T-helper 22 cell (primary cell): ENCODE results near the gene CISH.
A peak's percentile ranks its signal among the peaks of the same experiment; 100 is the strongest.

Source experiments
- DNase-seq: peaks from one replicate; pipeline ENCODE4 v3.0.0-alpha.2; 2020; ENCODE audit warnings: low read depth

CISH gene

GRCh38 chr3:50571486-50571885 is 40.1 kb downstream of the CISH start:
- no peak for DNase-seq

- no peak for DNase-seq
Observed at GRCh38 chr3:50570508-50571279, 40.9 kb downstream of the CISH start.

GRCh38 chr3:50568947-50569749 is 42.4 kb downstream of the CISH start, which contains the start of gene HEMK1:
Gene HEMK1 (plus strand): TSS chr3:50569522. CDS start chr3:50571105, 1,583 bp downstream.
- DNase-seq: peak; percentile 87

- peak; percentile 91 for DNase-seq
Observed at GRCh38 chr3:50567386-50568167, 44.0 kb downstream of the CISH start, which contains the start of gene C3orf18. Gene C3orf18 (minus strand): TSS chr3:50567747. CDS start chr3:50565699, 2,048 bp downstream.

GRCh38 chr3:50567011-50567385 is 44.6 kb downstream of the CISH start:
- no peak for DNase-seq

GRCh38 chr3:50564321-50564720 is 47.3 kb downstream of the CISH start:
- no peak for DNase-seq

- DNase-seq: no peak
Observed at GRCh38 chr3:50563867-50564266, 47.7 kb downstream of the CISH start.

GRCh38 chr3:50562861-50563260 is 48.7 kb downstream of the CISH start:
- no peak for DNase-seq

- DNase-seq: no peak
Observed at GRCh38 chr3:50559702-50560101, 51.9 kb downstream of the CISH start.

- DNase-seq: no peak
Observed at GRCh38 chr3:50557915-50558314, 53.7 kb downstream of the CISH start.

GRCh38 chr3:50557106-50557505 is 54.5 kb downstream of the CISH start:
- no peak for DNase-seq
